Measurements from ENCODE around the gene LRRFIP1.

Gene LRRFIP1

DNA sequence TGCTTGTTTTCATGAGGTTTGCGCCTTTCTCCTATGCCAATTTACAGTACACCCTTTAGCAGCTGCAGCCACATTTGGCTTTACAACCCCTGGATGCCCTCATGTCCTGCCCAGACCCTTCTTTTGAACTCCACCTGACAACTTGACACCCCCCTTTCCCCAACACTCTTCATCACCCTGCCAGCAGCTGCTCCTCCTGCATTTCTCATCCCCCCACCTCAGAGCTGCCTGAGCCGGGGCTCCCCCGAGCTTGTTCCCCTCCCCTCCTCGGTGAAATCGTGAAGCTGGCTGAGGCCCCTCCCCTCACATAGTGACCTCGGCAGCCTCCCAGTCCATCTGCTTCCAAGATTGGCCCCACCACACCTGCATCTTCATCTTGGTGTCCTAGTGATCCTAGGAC, 40.5 kb downstream of the LRRFIP1 start:
- TF ChIP-seq, protein P1, sequence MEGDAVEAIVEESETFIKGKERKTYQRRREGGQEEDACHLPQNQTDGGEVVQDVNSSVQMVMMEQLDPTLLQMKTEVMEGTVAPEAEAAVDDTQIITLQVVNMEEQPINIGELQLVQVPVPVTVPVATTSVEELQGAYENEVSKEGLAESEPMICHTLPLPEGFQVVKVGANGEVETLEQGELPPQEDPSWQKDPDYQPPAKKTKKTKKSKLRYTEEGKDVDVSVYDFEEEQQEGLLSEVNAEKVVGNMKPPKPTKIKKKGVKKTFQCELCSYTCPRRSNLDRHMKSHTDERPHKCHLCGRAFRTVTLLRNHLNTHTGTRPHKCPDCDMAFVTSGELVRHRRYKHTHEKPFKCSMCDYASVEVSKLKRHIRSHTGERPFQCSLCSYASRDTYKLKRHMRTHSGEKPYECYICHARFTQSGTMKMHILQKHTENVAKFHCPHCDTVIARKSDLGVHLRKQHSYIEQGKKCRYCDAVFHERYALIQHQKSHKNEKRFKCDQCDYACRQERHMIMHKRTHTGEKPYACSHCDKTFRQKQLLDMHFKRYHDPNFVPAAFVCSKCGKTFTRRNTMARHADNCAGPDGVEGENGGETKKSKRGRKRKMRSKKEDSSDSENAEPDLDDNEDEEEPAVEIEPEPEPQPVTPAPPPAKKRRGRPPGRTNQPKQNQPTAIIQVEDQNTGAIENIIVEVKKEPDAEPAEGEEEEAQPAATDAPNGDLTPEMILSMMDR (conservative IDR thresholded peaks at IDR 0.05; ENCODE audit: low read length) = no peak
- no peak overlapping the region for H3K4me3 ChIP-seq (ENCODE audit: low read length)
- DNase-seq (ENCODE audit: low read depth) = no peak

DNA sequence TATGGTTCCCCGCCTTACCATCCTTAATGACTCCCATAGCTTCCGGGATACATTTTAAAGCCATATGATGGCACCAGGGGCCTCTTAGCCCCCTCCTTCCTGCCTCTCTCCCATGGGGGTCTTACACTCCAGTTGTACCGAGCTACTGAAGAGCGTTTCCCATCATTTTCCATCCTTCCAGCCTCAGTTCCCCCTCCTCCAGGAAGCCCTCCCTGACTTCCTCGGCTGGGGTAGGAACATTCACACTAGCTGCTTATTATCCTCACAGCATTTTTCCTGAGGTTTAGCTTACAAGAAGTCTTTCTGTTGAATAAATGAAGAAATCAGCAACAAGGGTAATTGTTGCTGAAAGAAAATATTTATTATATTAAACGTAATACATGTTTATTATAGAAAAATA, 41.1 kb downstream of the LRRFIP1 start:
- no peak for DNase-seq (ENCODE audit: low read depth)
- no peak overlapping the region for H3K4me3 ChIP-seq (ENCODE audit: low read length)
- TF ChIP-seq, protein P1 (conservative IDR thresholded peaks at IDR 0.05; ENCODE audit: low read length) = no peak

DNA sequence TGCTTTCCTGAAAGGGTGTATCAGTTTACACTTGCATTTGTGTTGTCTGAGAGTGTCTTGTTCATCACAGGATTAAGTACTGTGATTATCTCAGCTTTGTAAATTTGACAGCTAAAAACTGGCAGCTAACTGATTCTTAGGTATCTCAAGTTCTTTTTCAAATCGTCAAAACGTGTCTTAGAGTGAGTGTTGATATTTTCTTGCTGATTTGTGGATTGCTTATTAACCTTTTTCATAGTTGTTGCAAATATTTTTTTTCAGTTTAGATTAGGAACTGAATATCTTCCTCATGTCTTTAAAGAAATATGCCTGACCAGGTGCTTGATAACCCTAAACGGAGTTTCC, 41.9 kb downstream of the LRRFIP1 start:
- no peak for DNase-seq (ENCODE audit: low read depth)
- no peak overlapping the region for H3K4me3 ChIP-seq (ENCODE audit: low read length)
- TF ChIP-seq, protein P1 (conservative IDR thresholded peaks at IDR 0.05; ENCODE audit: low read length) = no peak

DNA sequence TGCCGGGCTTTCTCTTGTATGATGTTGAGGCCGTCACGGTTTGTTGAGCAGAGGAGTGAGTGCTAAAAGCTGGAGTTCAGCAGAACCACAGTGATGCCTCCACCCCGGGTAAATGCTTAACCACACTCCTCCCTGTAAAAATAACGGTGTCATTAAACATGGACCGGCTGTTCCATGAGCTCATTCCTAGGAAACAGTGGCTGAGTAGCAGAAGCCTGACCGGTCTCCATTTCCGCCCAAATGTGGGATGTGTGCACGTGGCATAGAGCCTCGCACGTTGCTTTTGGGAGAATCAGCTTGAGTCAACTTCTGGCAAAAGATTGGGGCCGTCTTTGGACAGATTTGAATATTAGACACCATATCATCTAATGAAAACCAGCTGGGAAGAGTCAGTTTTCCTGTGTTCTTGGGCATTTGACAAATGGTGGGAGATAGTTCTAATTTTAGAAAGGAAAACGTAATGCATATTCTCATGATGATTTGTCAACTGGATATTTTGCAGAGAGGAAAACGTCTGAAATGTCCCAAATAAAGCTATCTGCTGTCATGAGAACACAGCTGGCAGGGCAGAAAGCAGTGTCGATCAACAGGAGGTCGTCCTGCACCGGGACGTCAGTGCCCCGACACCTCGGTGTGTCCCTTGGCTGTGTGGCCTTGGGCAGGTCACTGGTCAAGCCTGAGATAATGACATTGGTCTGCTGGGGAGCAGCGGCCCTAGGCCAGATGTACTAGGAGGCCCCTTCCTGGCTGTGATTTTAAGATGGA, 42.4 kb downstream of the LRRFIP1 start:
- peak; percentile 100 for DNase-seq (ENCODE audit: low read depth)
- peak overlapping the region; percentile 35 for H3K4me3 ChIP-seq (ENCODE audit: low read length)
- TF ChIP-seq, protein P1 (conservative IDR thresholded peaks at IDR 0.05; ENCODE audit: low read length) = no peak

DNA sequence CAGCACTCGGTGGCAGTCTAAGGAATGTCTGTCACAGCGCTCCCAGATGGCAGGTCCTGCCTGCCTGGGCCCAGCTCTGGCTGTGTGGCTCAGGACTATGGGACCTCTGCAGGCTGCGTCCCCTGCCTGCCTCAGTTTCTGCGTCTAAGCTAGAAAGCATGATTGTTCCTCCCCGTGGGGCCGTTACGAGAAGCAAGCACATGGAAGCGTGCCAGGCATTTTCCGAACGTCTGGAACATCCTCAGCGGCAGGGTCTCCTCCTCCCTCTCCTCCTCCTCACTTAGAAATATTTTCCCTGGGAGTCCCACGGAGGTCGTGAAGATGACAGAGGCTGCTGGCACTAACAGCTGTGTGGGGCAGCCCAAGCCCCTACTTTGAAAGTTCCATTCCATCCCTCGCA, 43.3 kb downstream of the LRRFIP1 start:
- H3K4me3 ChIP-seq (ENCODE audit: low read length) = no peak overlapping the region
- DNase-seq (ENCODE audit: low read depth) = no peak
- TF ChIP-seq, protein P1 (conservative IDR thresholded peaks at IDR 0.05; ENCODE audit: low read length) = no peak

DNA sequence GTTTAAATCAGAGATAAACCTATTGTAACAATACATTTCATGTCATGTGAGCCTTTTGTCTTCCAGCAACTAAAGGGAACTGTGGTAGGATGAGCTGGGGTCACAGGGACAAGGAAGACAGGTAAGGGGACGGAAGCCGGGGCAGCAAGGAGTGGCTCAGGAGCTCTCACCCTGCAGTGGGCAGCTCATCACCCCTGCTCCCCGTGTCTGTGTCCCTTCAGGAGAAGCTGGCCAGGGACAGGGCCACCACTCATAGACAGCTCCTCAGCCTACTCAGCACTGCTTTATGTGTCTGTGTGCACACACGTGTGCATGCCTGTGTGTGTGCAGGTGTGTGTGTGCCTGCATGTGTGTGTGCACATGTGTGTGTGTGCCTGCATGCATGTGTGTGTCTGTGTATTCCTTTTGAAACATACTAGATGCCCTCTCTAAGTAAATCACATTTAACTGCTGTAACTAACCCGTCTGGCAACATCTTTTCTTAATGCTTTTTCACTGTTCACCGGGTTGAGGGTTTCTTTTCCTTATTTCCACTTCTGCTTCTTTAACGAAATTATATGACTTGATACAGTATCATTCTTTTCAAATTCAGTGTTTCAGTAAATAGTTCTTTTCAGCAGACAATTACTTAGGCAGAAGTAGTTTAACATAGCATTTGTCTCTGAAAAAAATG, 44.2 kb downstream of the LRRFIP1 start:
- no peak for DNase-seq (ENCODE audit: low read depth)
- no peak overlapping the region for H3K4me3 ChIP-seq (ENCODE audit: low read length)
- TF ChIP-seq, protein P1 (conservative IDR thresholded peaks at IDR 0.05; ENCODE audit: low read length) = no peak

DNA sequence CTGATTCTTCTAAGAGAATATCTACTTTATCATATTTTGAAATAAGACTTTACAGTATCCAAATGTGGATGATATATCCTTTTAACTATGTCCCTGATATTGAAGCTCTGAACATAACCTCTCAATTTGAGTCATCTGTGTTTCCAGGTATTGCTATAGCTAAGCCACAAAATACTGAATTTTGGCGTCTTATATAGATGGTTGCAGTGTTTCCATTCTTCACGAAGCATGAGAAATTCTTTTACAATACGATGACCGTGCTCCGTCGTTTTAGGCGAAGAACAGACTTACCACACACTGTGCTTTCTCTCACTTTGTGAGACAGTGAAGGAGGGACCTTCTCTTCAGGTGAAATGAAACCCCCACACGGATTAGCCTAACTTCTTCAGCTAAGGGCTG, 45.3 kb downstream of the LRRFIP1 start:
- TF ChIP-seq, protein P1 (conservative IDR thresholded peaks at IDR 0.05; ENCODE audit: low read length) = no peak
- no peak overlapping the region for H3K4me3 ChIP-seq (ENCODE audit: low read length)
- DNase-seq (ENCODE audit: low read depth) = no peak
